WI38 (cell line): ENCODE measurements around the gene GNA14.
"Not testable (repeated sequence)": the region's sequence is repeated elsewhere in the genome, so short reads cannot be mapped to it uniquely, and the experiment has no call there.

ENCODE experiments used
- H3K4me3 ChIP-seq: 2 replicates; pipeline ENCODE4 v1.5.1; 2011; ENCODE audit warnings: low read depth, mild to moderate bottlenecking, control low read depth, low read length
- TF ChIP-seq, protein P1 (sequence below): IDR thresholded peaks from 2 replicates; pipeline ENCODE4 v1.5.1; 2012; ENCODE audit warnings: low read depth, mild to moderate bottlenecking, control low read depth, low read length

The GNA14 gene

GRCh38 chr9:77632652-77633051 is 15.5 kb downstream of the GNA14 start:
- H3K4me3 ChIP-seq = no peak overlapping the region
- TF ChIP-seq, protein P1, sequence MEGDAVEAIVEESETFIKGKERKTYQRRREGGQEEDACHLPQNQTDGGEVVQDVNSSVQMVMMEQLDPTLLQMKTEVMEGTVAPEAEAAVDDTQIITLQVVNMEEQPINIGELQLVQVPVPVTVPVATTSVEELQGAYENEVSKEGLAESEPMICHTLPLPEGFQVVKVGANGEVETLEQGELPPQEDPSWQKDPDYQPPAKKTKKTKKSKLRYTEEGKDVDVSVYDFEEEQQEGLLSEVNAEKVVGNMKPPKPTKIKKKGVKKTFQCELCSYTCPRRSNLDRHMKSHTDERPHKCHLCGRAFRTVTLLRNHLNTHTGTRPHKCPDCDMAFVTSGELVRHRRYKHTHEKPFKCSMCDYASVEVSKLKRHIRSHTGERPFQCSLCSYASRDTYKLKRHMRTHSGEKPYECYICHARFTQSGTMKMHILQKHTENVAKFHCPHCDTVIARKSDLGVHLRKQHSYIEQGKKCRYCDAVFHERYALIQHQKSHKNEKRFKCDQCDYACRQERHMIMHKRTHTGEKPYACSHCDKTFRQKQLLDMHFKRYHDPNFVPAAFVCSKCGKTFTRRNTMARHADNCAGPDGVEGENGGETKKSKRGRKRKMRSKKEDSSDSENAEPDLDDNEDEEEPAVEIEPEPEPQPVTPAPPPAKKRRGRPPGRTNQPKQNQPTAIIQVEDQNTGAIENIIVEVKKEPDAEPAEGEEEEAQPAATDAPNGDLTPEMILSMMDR = no peak

DNA sequence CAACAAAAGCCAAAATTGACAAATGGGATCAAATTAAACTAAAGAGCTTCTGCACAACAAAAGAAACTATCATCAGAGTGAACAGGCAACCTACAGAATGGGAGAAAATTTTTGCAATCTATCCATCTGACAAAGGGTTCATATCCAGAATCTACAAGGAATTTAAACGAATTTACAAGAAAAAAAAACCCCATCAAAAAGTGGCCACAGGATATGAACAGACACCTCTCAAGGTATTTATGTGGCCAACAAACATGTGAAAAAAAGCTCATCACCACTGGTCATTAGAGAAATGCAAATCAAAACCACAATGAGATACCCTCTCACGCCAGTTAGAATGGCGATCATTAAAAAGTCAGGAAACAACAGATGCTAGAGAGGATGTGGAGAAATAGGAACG is 19.3 kb downstream of the GNA14 start:
- not testable (repeated sequence) for H3K4me3 ChIP-seq

DNA sequence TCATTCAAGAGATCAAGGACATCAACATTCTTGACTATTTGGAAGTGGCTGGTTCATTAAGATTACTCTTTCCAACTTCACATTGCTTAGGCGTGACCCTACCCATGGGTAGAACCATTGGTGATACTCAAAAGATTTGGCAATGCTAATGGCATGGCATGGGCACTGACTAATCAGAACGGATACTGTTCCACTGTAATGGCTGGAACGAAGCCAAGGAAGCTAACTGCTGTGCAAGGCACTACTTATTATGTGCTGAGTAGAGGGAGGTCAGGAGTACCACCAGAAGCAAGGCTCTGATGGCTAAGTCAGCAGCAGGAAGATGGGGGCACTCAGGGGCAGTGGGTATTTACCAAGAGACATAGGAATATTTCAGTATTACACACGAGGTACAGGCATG is 31.9 kb downstream of the GNA14 start:
- H3K4me3 ChIP-seq = no peak overlapping the region
- TF ChIP-seq, protein P1 = no peak

DNA sequence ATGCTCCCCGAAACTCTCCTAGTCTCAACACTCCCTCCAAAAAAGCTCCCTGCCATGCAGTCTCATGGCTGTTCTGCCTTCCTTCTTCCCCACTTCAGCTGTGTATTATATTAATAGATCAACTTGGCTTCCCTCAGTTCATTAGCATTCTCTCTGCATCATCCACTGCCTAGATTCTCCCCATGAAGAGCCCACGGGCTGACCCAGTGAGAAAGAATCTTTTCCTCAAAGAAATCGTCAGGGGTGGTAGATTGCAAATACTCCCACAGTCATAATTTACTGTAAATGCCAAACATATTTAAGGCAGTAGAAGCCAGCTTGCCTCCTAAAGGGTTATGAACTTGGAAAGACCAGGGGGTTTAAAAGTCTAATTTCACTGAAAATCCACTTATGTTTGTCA is 33.5 kb downstream of the GNA14 start:
- no peak overlapping the region for H3K4me3 ChIP-seq
- TF ChIP-seq, protein P1 = no peak

DNA sequence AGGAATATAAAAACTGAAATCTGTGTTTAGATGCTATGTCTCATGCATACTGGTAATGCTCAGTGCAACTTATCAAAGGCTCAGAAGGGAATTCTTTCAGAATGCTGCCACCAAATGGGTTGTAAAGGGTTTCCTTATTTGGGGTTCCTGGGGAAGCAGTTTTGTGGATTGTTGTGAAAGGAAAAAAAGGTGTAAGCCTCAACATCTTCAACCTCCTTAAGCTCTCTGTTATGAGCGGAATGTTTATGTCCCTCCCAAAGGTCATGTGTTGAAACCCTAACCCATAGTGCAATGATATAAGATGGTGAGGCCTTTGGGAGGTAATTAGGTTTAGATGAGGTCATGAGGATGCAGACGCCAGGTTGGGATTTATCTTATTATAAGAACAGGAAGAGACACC is 41.6 kb downstream of the GNA14 start:
- TF ChIP-seq, protein P1 = no peak
- no peak overlapping the region for H3K4me3 ChIP-seq

DNA sequence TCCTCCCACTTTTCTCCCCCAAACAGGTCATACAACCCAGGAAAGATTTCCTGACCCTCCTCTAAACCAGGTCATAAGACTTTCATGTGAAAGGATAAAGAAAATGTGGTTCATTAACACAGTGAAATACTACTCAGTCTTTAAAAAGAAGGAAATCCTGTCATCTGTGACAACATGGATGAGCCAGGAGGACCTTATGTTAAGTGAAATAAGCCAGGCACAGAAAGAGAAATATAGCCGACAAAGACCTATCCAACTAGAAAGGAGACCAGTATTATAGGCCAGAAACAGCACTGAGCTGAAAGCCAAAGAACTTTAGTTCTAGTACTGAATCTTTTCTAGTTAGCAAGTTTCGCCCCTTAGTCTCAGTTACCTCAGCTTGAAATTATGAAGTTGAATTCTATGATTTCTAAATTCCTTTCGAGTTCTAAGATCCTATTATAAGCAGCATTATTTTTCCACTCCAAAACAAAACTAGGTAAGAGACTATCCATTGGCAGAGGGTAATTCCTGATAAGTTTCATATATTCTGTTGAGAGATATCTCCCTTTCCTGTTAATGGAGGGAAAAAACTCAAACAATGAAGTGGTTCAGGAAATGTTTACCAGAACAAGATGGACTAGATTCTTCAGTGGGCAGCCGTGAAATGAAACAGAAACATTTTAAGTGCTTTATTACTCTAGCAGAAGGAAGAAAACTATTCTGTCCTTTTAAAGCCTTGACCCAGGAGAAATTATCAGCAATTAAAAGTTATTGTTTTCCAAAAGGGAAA is 42.5 kb downstream of the GNA14 start:
- TF ChIP-seq, protein P1 = no peak
- H3K4me3 ChIP-seq = no peak overlapping the region

DNA sequence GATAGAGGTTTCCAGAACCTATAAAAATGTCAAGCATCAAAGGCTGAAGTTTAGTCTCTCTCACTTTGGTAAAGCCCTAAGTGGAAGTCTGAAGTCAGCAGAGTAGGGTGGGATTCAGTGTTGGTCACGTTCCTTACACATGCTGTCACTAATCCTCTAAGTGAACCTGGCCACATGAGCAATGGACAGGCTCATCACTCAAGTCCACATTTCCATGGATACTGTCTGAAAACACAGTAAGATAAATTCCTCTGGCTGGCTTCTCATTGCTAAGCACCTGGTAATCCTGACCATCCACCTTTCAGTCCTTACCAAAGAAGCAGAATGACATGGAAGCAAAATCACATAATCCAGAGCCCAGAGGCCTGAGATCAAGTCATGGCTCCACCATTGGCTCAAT is 43.8 kb downstream of the GNA14 start:
- TF ChIP-seq, protein P1 = no peak
- no peak overlapping the region for H3K4me3 ChIP-seq

DNA sequence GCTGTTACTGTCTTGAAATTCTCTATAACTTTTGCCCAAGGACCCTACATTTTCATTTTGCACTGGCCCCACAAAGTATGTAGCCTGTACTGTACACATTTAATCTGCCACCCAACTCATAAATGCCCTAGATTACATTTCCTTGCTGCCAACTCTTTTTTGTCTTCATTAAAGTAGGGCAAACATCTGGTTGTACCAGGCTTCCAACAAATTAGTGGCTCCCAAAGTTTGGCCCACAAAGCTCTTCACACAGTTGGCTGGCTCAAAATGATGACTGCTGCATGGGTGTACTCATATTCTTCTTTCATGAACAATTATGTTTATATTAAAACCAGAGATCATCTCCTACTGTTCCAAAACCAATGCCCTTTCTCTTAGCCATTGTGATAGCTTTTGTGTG is 45.3 kb downstream of the GNA14 start:
- TF ChIP-seq, protein P1 = no peak

More for the DNA sequence above, 45.3 kb downstream of the GNA14 start:
- no peak overlapping the region for H3K4me3 ChIP-seq
